ENCODE data around the gene UGT1A4.

- TF ChIP-seq EZH2 (IDR thresholded peaks at IDR 0.05; ENCODE audit: low read depth) (no peak), CTCF (conservative IDR thresholded peaks at IDR 0.05) (no peak)
Observed at GRCh38 chr2:233700028-233700635, 18.4 kb upstream of the UGT1A4 start.
